Activated effector memory CD4-positive, alpha-beta T cell treated with Interleukin-2 at 50 U/mL for 16 hours (primary cell): ENCODE measurements around the gene CTTNBP2NL.

Experiments used
- DNase-seq: peaks from one replicate; pipeline ENCODE4 v3.0.0-alpha.2; 2020

The CTTNBP2NL gene

GRCh38 chr1:112395821-112396652 lies at the start of gene CTTNBP2NL:
CTTNBP2NL (plus strand) TSS chr1:112396214; CDS start chr1:112416166, 19,952 bp downstream.
- DNase-seq, result peak; percentile 73

GRCh38 chr1:112346801-112347350 lies 49.1 kb upstream of the CTTNBP2NL start:
- DNase-seq, result no peak

- DNase-seq, result no peak
Measured at GRCh38 chr1:112356765-112357164, 39.2 kb upstream of the CTTNBP2NL start.

GRCh38 chr1:112357467-112357866 lies 38.5 kb upstream of the CTTNBP2NL start:
- DNase-seq, result no peak

- no peak for DNase-seq
Measured at GRCh38 chr1:112358061-112358770, 37.8 kb upstream of the CTTNBP2NL start.

- DNase-seq, result no peak
Measured at GRCh38 chr1:112358798-112359408, 37.1 kb upstream of the CTTNBP2NL start.

GRCh38 chr1:112359961-112360767 lies 35.9 kb upstream of the CTTNBP2NL start:
- no peak for DNase-seq

GRCh38 chr1:112363636-112364035 lies 32.4 kb upstream of the CTTNBP2NL start:
- no peak for DNase-seq

- DNase-seq, result no peak
Measured at GRCh38 chr1:112368198-112368597, 27.8 kb upstream of the CTTNBP2NL start.

GRCh38 chr1:112369392-112370285 lies 26.4 kb upstream of the CTTNBP2NL start:
- DNase-seq, result peak; percentile 67

- no peak for DNase-seq
Measured at GRCh38 chr1:112370996-112371395, 25.0 kb upstream of the CTTNBP2NL start.

- DNase-seq, result no peak
Measured at GRCh38 chr1:112371775-112372174, 24.2 kb upstream of the CTTNBP2NL start.

- DNase-seq, result no peak
Measured at GRCh38 chr1:112373806-112374205, 22.2 kb upstream of the CTTNBP2NL start.

- no peak for DNase-seq
Measured at GRCh38 chr1:112375701-112376100, 20.3 kb upstream of the CTTNBP2NL start.

- no peak for DNase-seq
Measured at GRCh38 chr1:112380356-112380755, 15.7 kb upstream of the CTTNBP2NL start.

GRCh38 chr1:112381324-112382076 lies 14.5 kb upstream of the CTTNBP2NL start:
- DNase-seq, result no peak

- no peak for DNase-seq
Measured at GRCh38 chr1:112383759-112384370, 12.1 kb upstream of the CTTNBP2NL start.

GRCh38 chr1:112386024-112386723 lies 9.8 kb upstream of the CTTNBP2NL start:
- no peak for DNase-seq

- DNase-seq, result no peak
Measured at GRCh38 chr1:112386731-112387346, 9.2 kb upstream of the CTTNBP2NL start.
